HepG2 (cell line): ENCODE data around the gene ALDH3A2. TPM values are rescaled to one million over a fixed set of nuclear protein-coding genes. Genes with fewer than 3 reads are reported as not detected.
A peak's percentile ranks its signal among the peaks of the same experiment; 100 is the strongest.

Source experiments
- ATAC-seq: fragments of 200-7000 bp; cut with Tn5 transposase; 3 replicates; pipeline ENCODE4 v1.9.1; 2020; ENCODE audit warnings: mild to moderate bottlenecking, moderate library complexity
- BruUV-seq: library from RNA; stranded (reverse); fragments of 400-500 nt; replicated peaks from 2 replicates; lab custom pipeline; 2021; lab: Mats Ljungman, UMichigan
- CTCF ChIA-PET: fragments of 300-600 bp; formaldehyde crosslinking; extraction: SDS; loops from one replicate; lab custom pipeline; 2021; ENCODE audit warnings: low total read pairs, inconsistent platforms, low intra/inter-chr PET ratio; lab: Yijun Ruan, JAX
- POLR2A ChIA-PET: fragments of 350-600 bp; sonication (Branson Sonifier 250); formaldehyde crosslinking; loops from one replicate; lab custom pipeline; 2020; ENCODE audit warnings: antibody characterized with exemption, inconsistent platforms; lab: Yijun Ruan, JAX
- DNase-seq: peaks from one replicate; pipeline ENCODE4 v3.0.0-alpha.2; 2015; ENCODE audit warnings: low spot score
- FAIRE-seq: peaks from 3 replicates; lab custom pipeline; 2011; peaks lifted over from hg19 to GRCh38; lab: Jason Lieb, UNC
- H2AFZ ChIP-seq: one replicate; pipeline ENCODE4 v1.6.1; 2011; ENCODE audit warnings: low read length, inconsistent platforms
- H3K27ac ChIP-seq: fragments of 300-600 bp; 3 replicates; pipeline ENCODE4 v1.8.0; 2011; ENCODE audit warnings: mixed run types, mild to moderate bottlenecking, mixed read lengths, low read length, inconsistent platforms; ENCODE audit not compliant: insufficient read depth; ENCODE audit errors: extremely low read length
- H3K27me3 ChIP-seq, 2 experiments: fragments of 200-600 bp in 1 of 2; 2 replicates in 1 of 2; 3 replicates in 1 of 2; pipeline versions ENCODE4 v1.6.0 to v1.8.0; 2011; ENCODE audit warnings: low read length in 2 of 2, mild to moderate bottlenecking in 2 of 2, moderate library complexity in 2 of 2, inconsistent platforms in 1 of 2; ENCODE audit not compliant: insufficient read depth in 2 of 2, control insufficient read depth in 1 of 2
- H3K36me3 ChIP-seq, 2 experiments: fragments of 200-600 bp in 1 of 2; replicated peaks in 1 of 2; 2 replicates in 1 of 2; 3 replicates in 1 of 2; pipeline versions ENCODE4 v1.5.1 to v1.8.0; 2011; ENCODE audit warnings: low read length in 2 of 2, inconsistent platforms in 1 of 2; ENCODE audit not compliant: insufficient read depth in 2 of 2, control insufficient read depth in 1 of 2
- H3K4me1 ChIP-seq: 2 replicates; pipeline ENCODE4 v1.5.1; 2012; ENCODE audit warnings: low read length, inconsistent platforms; ENCODE audit not compliant: insufficient read depth
- H3K4me2 ChIP-seq: 2 replicates; pipeline ENCODE4 v1.6.0; 2011; ENCODE audit warnings: low read depth, low read length, inconsistent platforms
- H3K4me3 ChIP-seq, 3 experiments: fragments of 200-600 bp in 1 of 3; sonication (generic), shearing (Covaris generic) in 1 of 3; replicated peaks in 1 of 3; 2 replicates each; pipeline ENCODE4 v1.5.1; 2011 to 2016; ENCODE audit warnings: low read length in 3 of 3, inconsistent platforms in 2 of 3, low read depth in 2 of 3, mild to moderate bottlenecking in 2 of 3, control low read depth in 1 of 3, mixed read lengths in 1 of 3; ENCODE audit not compliant: insufficient read depth in 1 of 3
- H3K79me2 ChIP-seq: one replicate; pipeline ENCODE4 v1.6.1; 2011; ENCODE audit warnings: low read length, inconsistent platforms; ENCODE audit not compliant: insufficient read depth
- H3K9ac ChIP-seq: 2 replicates; pipeline ENCODE4 v1.6.0; 2011; ENCODE audit warnings: mild to moderate bottlenecking, low read depth, low read length, inconsistent platforms; ENCODE audit not compliant: insufficient read depth
- H3K9me3 ChIP-seq: 2 replicates; pipeline ENCODE4 v1.5.1; 2012; ENCODE audit warnings: mild to moderate bottlenecking, low read length
- H4K20me1 ChIP-seq: 2 replicates; pipeline ENCODE4 v1.6.0; 2011; ENCODE audit warnings: inconsistent platforms, mild to moderate bottlenecking, low read length, moderate library complexity; ENCODE audit not compliant: insufficient read depth
- AGO2 ChIP-seq: fragments of 200-400 bp; formaldehyde crosslinking; optimal IDR thresholded peaks from 2 replicates; pipeline ENCODE3; 2017; ENCODE audit warnings: mild to moderate bottlenecking, low read depth, low read length, moderate library complexity
- DNMT3B ChIP-seq: conservative IDR thresholded peaks from 2 replicates; pipeline ENCODE4 v1.6.1; 2016; ENCODE audit warnings: missing biosample characterization, control low read depth
- MIXL1 ChIP-seq: IDR thresholded peaks from 2 replicates; pipeline ENCODE4 v1.6.1; 2016
- ZBTB8A ChIP-seq: sonication (generic); formaldehyde crosslinking; IDR thresholded peaks from 2 replicates; pipeline ENCODE4 v1.4.0; 2020; ENCODE audit warnings: mild to moderate bottlenecking, low read depth, missing genetic modification reagents, borderline replicate concordance
- ZNF234 ChIP-seq: sonication (generic); formaldehyde crosslinking; conservative IDR thresholded peaks from 2 replicates; pipeline ENCODE4 v1.5.1; 2020; ENCODE audit warnings: mild to moderate bottlenecking, missing genetic modification reagents
- WGBS: methylation state at CpG from one replicate; pipeline ENCODE4 v1.1.6; 2017; ENCODE audit warnings: low lambda C conversion rate; 5-methylcytosine and 5-hydroxymethylcytosine counted together
- in situ Hi-C: cut with HindIII; loops from 2 replicates; pipeline ENCODE4 v1.10.0; 2017; ENCODE audit warnings: low pct_unique_long_range_greater_than_20kb; ENCODE audit not compliant: extremely low pct_ligation_motif_present
- intact Hi-C: fragments of 100-400 bp; cut with micrococcal nuclease; formaldehyde crosslinking; loops from one replicate; pipeline ENCODE4 v1.10.0; 2022; ENCODE audit not compliant: unreplicated experiment
- polyA plus RNA-seq, 8 experiments: library from polyadenylated mRNA; depleted of rRNA in 3 of 8; stranded (reverse) in 7 of 8; unstranded in 1 of 8; fragments of >200 nt; fragmentation: Illumina TruSeq in 4 of 8; extraction: Trizol in 4 of 8; gene quantifications; 2 replicates each; pipeline versions ENCODE4 v1.2.1 to v1.2.3, GENCODE V29; 2011 to 2016; ENCODE audit warnings: low read depth in 4 of 8, missing spikeins in 1 of 8, mixed read lengths in 1 of 8; ENCODE audit not compliant: insufficient read depth in 1 of 8
- total RNA-seq, 5 experiments: library from RNA; depleted of rRNA; stranded (reverse); fragments of >200 nt; fragmentation: Illumina TruSeq; extraction: Trizol; gene quantifications; 2 replicates each; pipeline ENCODE4 v1.2.3, GENCODE V29; 2016; ENCODE audit warnings: low read depth in 1 of 5
- TF ChIP-seq, protein P1 (sequence below), 2 experiments: fragments of 450-650 bp in 1 of 2; sonication (generic) in 1 of 2; formaldehyde crosslinking; IDR thresholded peaks; 2 replicates each; pipeline versions ENCODE4 v1.5.0 to v1.8.0; 2020 to 2022; ENCODE audit warnings: mild to moderate bottlenecking in 1 of 2, missing genetic modification reagents in 1 of 2
- TF ChIP-seq, protein P2 (sequence below): sonication (generic); formaldehyde crosslinking; IDR thresholded peaks from 2 replicates; pipeline ENCODE4 v1.4.0; 2020; ENCODE audit warnings: mild to moderate bottlenecking, missing genetic modification reagents, borderline replicate concordance
- TF ChIP-seq, protein P3 (sequence below): sonication (generic); formaldehyde crosslinking; IDR thresholded peaks from 2 replicates; pipeline ENCODE4 v1.8.0; 2022; ENCODE audit warnings: missing genetic modification reagents, mild to moderate bottlenecking, borderline replicate concordance
- TF ChIP-seq, protein P4 (sequence below): sonication (generic); formaldehyde crosslinking; IDR thresholded peaks from 2 replicates; pipeline ENCODE4 v1.5.0; 2020; ENCODE audit warnings: mild to moderate bottlenecking, missing genetic modification reagents

The ALDH3A2 gene
- total and polyA plus RNA-seq, 2 of the 13 experiments (the other 11 are each of a cell fraction or from before 2014, with no cell fraction given): 80.8 to 180 TPM

DNA sequence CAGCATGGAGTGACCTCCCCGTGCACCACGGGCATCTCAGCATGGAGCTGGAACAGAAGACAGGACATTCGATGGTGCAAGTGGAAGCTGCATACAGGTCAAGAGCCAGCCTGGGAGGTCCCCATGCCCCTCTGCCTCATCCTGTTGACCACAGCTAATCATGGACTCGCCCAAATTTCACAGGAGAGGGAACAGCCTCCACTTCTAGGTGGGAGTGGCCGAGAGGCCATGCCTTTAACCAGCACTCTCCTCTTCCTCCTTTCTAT is 71.6 kb downstream of the ALDH3A2 start (continued):
- TF ChIP-seq, protein P1, sequence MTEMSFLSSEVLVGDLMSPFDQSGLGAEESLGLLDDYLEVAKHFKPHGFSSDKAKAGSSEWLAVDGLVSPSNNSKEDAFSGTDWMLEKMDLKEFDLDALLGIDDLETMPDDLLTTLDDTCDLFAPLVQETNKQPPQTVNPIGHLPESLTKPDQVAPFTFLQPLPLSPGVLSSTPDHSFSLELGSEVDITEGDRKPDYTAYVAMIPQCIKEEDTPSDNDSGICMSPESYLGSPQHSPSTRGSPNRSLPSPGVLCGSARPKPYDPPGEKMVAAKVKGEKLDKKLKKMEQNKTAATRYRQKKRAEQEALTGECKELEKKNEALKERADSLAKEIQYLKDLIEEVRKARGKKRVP (CRISPR knock-in tag; IDR thresholded peaks at IDR 0.05): no peak
- TF ChIP-seq AGO2 (no peak), ZBTB8A (CRISPR knock-in tag) (no peak), MIXL1 (CRISPR knock-in tag) (no peak)
- TF ChIP-seq, all 625 proteins: peak for 0

DNA sequence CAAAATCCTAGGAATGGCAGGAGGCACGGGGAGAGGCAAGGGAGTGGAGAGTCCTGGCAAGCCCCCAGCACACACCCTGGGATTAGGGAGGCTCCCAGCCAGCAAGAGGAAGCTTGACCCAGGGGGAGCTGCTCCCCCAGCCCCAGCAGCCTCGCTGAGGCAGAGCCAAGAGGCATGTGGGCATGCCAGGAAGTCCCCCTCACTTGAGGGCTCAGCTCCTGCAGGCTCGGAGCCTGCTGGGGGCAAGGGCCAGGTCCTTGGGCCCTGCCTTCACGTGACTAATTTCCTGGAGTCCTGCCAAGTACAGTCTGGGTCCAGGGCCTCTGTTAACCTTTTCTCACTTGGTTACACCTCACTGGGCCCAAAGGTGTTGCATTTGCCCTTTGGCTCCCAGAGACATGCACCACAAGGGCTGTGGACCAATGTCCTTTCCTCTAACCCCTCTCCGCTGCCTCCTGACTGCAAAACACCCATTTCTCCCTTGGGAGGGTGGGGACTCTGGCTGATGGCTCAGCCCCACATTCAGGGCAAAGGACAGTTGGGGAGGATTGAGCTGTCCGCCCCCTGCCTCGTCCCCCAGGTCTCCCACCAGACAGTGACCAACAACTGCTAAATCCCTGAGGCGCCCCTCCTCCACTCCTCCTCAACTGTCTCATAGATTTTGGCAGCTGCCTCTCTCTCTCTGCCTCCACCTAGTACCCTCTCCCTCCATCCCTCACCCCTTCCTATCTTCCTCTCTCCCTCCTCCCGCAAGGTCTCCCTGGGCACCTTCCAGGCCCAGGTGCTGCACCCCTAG is 72.3 kb downstream of the ALDH3A2 start:
- Histone ChIP-seq H3K79me2 (no peaks in the 10 kb centered on the region), H3K36me3 (no peaks in the 10 kb centered on the region), H3K9me3 (no peaks in the 10 kb centered on the region), H3K27me3 (peaks cover 0 to 2% of the 10 kb centered on the region in 2 experiments; a peak in 1 of 5 replicates), H3K27ac (peak overlapping the region; percentile 51), H3K9ac (no peak overlapping the region; the same call in 1 of the 2 replicates), H4K20me1 (no peaks in the 10 kb centered on the region), H3K4me3 (peak overlapping the region in 1 of 3 experiments; percentile 32; a peak in 2 of 6 replicates), H3K4me1 (peaks cover 63% of the 10 kb centered on the region), H2AFZ (no peak overlapping the region), H3K4me2 (peak overlapping the region; percentile 57)
- no TSS peak for BruUV-seq
- DNase-seq: peak; percentile 68
- CTCF ChIA-PET: interaction anchor here (1.0 kb wide), 1 partner anchor 42 kb away, joined by 3 read pairs; no protein-coding TSS in a partner anchor
- ATAC-seq: peak; percentile 67
- intact Hi-C loops (loop anchor here (10.0 kb wide), 1 partner anchor 76 kb away; the partner anchor contains the start of gene ALDH3A2), in situ Hi-C loops (loop anchor here (25.0 kb wide), 1 partner anchor 209 kb away; no protein-coding TSS in a partner anchor)
- FAIRE-seq: peak; percentile 93
- POLR2A ChIA-PET: interaction anchor here (0.9 to 1.9 kb wide), 3 partner anchors 10 to 73 kb away, joined by 3 to 7 read pairs (median 4); partner anchors contain the start of gene ALDH3A2
- 13% methylated on average over 6 of the region's 9 CpGs for WGBS
- TF ChIP-seq, protein P2, sequence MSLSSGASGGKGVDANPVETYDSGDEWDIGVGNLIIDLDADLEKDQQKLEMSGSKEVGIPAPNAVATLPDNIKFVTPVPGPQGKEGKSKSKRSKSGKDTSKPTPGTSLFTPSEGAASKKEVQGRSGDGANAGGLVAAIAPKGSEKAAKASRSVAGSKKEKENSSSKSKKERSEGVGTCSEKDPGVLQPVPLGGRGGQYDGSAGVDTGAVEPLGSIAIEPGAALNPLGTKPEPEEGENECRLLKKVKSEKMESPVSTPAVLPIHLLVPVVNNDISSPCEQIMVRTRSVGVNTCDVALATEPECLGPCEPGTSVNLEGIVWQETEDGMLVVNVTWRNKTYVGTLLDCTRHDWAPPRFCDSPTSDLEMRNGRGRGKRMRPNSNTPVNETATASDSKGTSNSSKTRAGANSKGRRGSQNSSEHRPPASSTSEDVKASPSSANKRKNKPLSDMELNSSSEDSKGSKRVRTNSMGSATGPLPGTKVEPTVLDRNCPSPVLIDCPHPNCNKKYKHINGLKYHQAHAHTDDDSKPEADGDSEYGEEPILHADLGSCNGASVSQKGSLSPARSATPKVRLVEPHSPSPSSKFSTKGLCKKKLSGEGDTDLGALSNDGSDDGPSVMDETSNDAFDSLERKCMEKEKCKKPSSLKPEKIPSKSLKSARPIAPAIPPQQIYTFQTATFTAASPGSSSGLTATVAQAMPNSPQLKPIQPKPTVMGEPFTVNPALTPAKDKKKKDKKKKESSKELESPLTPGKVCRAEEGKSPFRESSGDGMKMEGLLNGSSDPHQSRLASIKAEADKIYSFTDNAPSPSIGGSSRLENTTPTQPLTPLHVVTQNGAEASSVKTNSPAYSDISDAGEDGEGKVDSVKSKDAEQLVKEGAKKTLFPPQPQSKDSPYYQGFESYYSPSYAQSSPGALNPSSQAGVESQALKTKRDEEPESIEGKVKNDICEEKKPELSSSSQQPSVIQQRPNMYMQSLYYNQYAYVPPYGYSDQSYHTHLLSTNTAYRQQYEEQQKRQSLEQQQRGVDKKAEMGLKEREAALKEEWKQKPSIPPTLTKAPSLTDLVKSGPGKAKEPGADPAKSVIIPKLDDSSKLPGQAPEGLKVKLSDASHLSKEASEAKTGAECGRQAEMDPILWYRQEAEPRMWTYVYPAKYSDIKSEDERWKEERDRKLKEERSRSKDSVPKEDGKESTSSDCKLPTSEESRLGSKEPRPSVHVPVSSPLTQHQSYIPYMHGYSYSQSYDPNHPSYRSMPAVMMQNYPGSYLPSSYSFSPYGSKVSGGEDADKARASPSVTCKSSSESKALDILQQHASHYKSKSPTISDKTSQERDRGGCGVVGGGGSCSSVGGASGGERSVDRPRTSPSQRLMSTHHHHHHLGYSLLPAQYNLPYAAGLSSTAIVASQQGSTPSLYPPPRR: peak; percentile 90
- no peak for TF ChIP-seq ZNF234 (CRISPR knock-in tag)
- TF ChIP-seq, protein P3, sequence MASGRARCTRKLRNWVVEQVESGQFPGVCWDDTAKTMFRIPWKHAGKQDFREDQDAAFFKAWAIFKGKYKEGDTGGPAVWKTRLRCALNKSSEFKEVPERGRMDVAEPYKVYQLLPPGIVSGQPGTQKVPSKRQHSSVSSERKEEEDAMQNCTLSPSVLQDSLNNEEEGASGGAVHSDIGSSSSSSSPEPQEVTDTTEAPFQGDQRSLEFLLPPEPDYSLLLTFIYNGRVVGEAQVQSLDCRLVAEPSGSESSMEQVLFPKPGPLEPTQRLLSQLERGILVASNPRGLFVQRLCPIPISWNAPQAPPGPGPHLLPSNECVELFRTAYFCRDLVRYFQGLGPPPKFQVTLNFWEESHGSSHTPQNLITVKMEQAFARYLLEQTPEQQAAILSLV: 0 out of 2 replicates have a peak, but pooled peaks have one; percentile 27
- TF ChIP-seq, protein P4, sequence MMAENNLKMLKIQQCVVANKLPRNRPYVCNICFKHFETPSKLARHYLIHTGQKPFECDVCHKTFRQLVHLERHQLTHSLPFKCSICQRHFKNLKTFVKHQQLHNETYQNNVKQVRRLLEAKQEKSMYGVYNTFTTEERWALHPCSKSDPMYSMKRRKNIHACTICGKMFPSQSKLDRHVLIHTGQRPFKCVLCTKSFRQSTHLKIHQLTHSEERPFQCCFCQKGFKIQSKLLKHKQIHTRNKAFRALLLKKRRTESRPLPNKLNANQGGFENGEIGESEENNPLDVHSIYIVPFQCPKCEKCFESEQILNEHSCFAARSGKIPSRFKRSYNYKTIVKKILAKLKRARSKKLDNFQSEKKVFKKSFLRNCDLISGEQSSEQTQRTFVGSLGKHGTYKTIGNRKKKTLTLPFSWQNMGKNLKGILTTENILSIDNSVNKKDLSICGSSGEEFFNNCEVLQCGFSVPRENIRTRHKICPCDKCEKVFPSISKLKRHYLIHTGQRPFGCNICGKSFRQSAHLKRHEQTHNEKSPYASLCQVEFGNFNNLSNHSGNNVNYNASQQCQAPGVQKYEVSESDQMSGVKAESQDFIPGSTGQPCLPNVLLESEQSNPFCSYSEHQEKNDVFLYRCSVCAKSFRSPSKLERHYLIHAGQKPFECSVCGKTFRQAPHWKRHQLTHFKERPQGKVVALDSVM: peak; percentile 51; the same call in 1 of the 2 replicates
- no peak for TF ChIP-seq DNMT3B (CRISPR knock-in tag)
